NT2/D1 (cell line): ENCODE data around the gene FAM237B.

Experiments
- DNase-seq: peaks from one replicate; pipeline ENCODE4 v3.0.0-alpha.2; 2011; ENCODE audit warnings: low read depth, low spot score
- H3K27me3 ChIP-seq: 2 replicates; pipeline ENCODE4 v1.6.0; 2011; ENCODE audit warnings: mild to moderate bottlenecking; ENCODE audit not compliant: insufficient read length, insufficient read depth
- H3K36me3 ChIP-seq: 2 replicates; pipeline ENCODE4 v1.6.1; 2011; ENCODE audit warnings: mild to moderate bottlenecking, low read length, mixed read lengths; ENCODE audit not compliant: insufficient read depth, insufficient read length
- H3K4me1 ChIP-seq: 2 replicates; pipeline ENCODE4 v1.5.1; 2011; ENCODE audit not compliant: insufficient read depth, insufficient read length
- H3K4me3 ChIP-seq: 2 replicates; pipeline ENCODE4 v1.5.1; 2011; ENCODE audit warnings: low read depth; ENCODE audit not compliant: insufficient read length
- H3K9ac ChIP-seq: 2 replicates; pipeline ENCODE4 v1.6.0; 2011; ENCODE audit warnings: low read depth; ENCODE audit not compliant: insufficient read length
- H3K9me3 ChIP-seq: 2 replicates; pipeline ENCODE4 v1.5.1; 2011; ENCODE audit warnings: mild to moderate bottlenecking, low read length; ENCODE audit not compliant: insufficient read depth
- SUZ12 ChIP-seq: IDR thresholded peaks from 2 replicates; pipeline ENCODE4 v1.6.1; 2011; ENCODE audit not compliant: insufficient read length, insufficient read depth; ENCODE audit errors: extremely low read depth
- YY1 ChIP-seq: IDR thresholded peaks from 2 replicates; pipeline ENCODE4 v1.6.1; 2011; ENCODE audit not compliant: insufficient read length, insufficient read depth
- ZNF274 ChIP-seq: IDR thresholded peaks from 2 replicates; pipeline ENCODE4 v1.6.1; 2011; ENCODE audit warnings: mild to moderate bottlenecking, low read depth, low read length

FAM237B gene

GRCh38 chr7:90288154-90288553 is 33.0 kb downstream of the FAM237B start:
- Histone ChIP-seq H3K9me3 (peaks cover 6% of the 10 kb centered on the region; the same call in 1 of the 2 replicates), H3K36me3 (no peaks in the 10 kb centered on the region), H3K9ac (no peak overlapping the region), H3K4me1 (no peaks in the 10 kb centered on the region), H3K27me3 (no peaks in the 10 kb centered on the region), H3K4me3 (no peak overlapping the region)
- TF ChIP-seq ZNF274 (no peak), SUZ12 (no peak), YY1 (no peak)
- no peak for DNase-seq

GRCh38 chr7:90276033-90276728 is 44.9 kb downstream of the FAM237B start:
- no peak for DNase-seq
- Histone ChIP-seq H3K9ac (no peak overlapping the region), H3K4me1 (no peaks in the 10 kb centered on the region), H3K27me3 (no peaks in the 10 kb centered on the region), H3K36me3 (no peaks in the 10 kb centered on the region), H3K4me3 (no peak overlapping the region), H3K9me3 (no peaks in the 10 kb centered on the region)
- TF ChIP-seq SUZ12 = no peak
- TF ChIP-seq ZNF274 = no peak
- no peak for TF ChIP-seq YY1

GRCh38 chr7:90274161-90274560 is 46.9 kb downstream of the FAM237B start:
- TF ChIP-seq SUZ12 (no peak), ZNF274 (no peak), YY1 (no peak)
- Histone ChIP-seq H3K27me3 (no peaks in the 10 kb centered on the region), H3K9ac (no peak overlapping the region), H3K4me3 (no peak overlapping the region), H3K4me1 (no peaks in the 10 kb centered on the region), H3K9me3 (no peaks in the 10 kb centered on the region), H3K36me3 (no peaks in the 10 kb centered on the region)
- no peak for DNase-seq

GRCh38 chr7:90272242-90272641 is 48.9 kb downstream of the FAM237B start:
- Histone ChIP-seq H3K36me3 (no peaks in the 10 kb centered on the region), H3K9ac (no peak overlapping the region), H3K4me3 (no peak overlapping the region), H3K27me3 (no peaks in the 10 kb centered on the region), H3K4me1 (no peaks in the 10 kb centered on the region), H3K9me3 (no peaks in the 10 kb centered on the region)
- DNase-seq = no peak
- no peak for TF ChIP-seq ZNF274
- TF ChIP-seq YY1 = no peak
- no peak for TF ChIP-seq SUZ12

- DNase-seq = no peak
- no peaks in the 10 kb centered on the region for H3K4me1 ChIP-seq
- no peaks in the 10 kb centered on the region for H3K27me3 ChIP-seq
- H3K4me3 ChIP-seq = no peak overlapping the region
- no peak overlapping the region for H3K9ac ChIP-seq
- TF ChIP-seq YY1 (no peak), SUZ12 (no peak), ZNF274 (no peak)
- H3K36me3 ChIP-seq = no peaks in the 10 kb centered on the region
- no peaks in the 10 kb centered on the region for H3K9me3 ChIP-seq
These were observed 49.4 kb downstream of the FAM237B start for GRCh38 chr7:90271753-90272152.

GRCh38 chr7:90270431-90271178 is 50.5 kb downstream of the FAM237B start:
- H3K27me3 ChIP-seq = no peaks in the 10 kb centered on the region
- H3K4me3 ChIP-seq = no peak overlapping the region
- no peaks in the 10 kb centered on the region for H3K36me3 ChIP-seq
- H3K9ac ChIP-seq = no peak overlapping the region
- H3K9me3 ChIP-seq = no peaks in the 10 kb centered on the region
- no peak for DNase-seq
- H3K4me1 ChIP-seq = no peaks in the 10 kb centered on the region
- TF ChIP-seq YY1 (no peak), SUZ12 (no peak), ZNF274 (no peak)

- no peaks in the 10 kb centered on the region for H3K27me3 ChIP-seq
- no peaks in the 10 kb centered on the region for H3K9me3 ChIP-seq
- H3K4me1 ChIP-seq = no peaks in the 10 kb centered on the region
- no peak overlapping the region for H3K4me3 ChIP-seq
- no peak for TF ChIP-seq ZNF274
- no peak for TF ChIP-seq YY1
- no peak for TF ChIP-seq SUZ12
- H3K9ac ChIP-seq = no peak overlapping the region
- H3K36me3 ChIP-seq = no peaks in the 10 kb centered on the region
- no peak for DNase-seq
These were observed 51.9 kb downstream of the FAM237B start for GRCh38 chr7:90269163-90269562.
